GM06990 (cell line): ENCODE results near the gene AGFG2.

Experiments
- DNase-seq: peaks from one replicate; pipeline ENCODE4 v3.0.0-alpha.2; 2011; ENCODE audit not compliant: insufficient read length; ENCODE audit errors: extremely low read depth
- H3K27me3 ChIP-seq: replicated peaks from 2 replicates; pipeline ENCODE4 v1.6.0; 2011; ENCODE audit warnings: low read length; ENCODE audit not compliant: control insufficient read depth, insufficient read depth
- H3K36me3 ChIP-seq: 2 replicates; pipeline ENCODE4 v1.5.1; 2011; ENCODE audit warnings: low read length; ENCODE audit not compliant: control insufficient read depth, insufficient read depth
- H3K4me3 ChIP-seq: replicated peaks from 2 replicates; pipeline ENCODE4 v1.5.1; 2011; ENCODE audit warnings: low read depth, mild to moderate bottlenecking, control low read depth, low read length
- TF ChIP-seq, protein P1 (sequence below): IDR thresholded peaks from 2 replicates; pipeline ENCODE4 v1.5.1; 2011; ENCODE audit warnings: low read length, control low read depth, mild to moderate bottlenecking, inconsistent platforms; ENCODE audit not compliant: insufficient read depth, poor library complexity, severe bottlenecking

AGFG2 gene

GRCh38 chr7:100582041-100582579 is 43.1 kb downstream of the AGFG2 start:
- Histone ChIP-seq H3K27me3 (no peaks in the 10 kb centered on the region), H3K4me3 (no peak overlapping the region), H3K36me3 (peaks cover 31% of the 10 kb centered on the region)
- DNase-seq = no peak
- TF ChIP-seq, protein P1, sequence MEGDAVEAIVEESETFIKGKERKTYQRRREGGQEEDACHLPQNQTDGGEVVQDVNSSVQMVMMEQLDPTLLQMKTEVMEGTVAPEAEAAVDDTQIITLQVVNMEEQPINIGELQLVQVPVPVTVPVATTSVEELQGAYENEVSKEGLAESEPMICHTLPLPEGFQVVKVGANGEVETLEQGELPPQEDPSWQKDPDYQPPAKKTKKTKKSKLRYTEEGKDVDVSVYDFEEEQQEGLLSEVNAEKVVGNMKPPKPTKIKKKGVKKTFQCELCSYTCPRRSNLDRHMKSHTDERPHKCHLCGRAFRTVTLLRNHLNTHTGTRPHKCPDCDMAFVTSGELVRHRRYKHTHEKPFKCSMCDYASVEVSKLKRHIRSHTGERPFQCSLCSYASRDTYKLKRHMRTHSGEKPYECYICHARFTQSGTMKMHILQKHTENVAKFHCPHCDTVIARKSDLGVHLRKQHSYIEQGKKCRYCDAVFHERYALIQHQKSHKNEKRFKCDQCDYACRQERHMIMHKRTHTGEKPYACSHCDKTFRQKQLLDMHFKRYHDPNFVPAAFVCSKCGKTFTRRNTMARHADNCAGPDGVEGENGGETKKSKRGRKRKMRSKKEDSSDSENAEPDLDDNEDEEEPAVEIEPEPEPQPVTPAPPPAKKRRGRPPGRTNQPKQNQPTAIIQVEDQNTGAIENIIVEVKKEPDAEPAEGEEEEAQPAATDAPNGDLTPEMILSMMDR = no peak

DNA sequence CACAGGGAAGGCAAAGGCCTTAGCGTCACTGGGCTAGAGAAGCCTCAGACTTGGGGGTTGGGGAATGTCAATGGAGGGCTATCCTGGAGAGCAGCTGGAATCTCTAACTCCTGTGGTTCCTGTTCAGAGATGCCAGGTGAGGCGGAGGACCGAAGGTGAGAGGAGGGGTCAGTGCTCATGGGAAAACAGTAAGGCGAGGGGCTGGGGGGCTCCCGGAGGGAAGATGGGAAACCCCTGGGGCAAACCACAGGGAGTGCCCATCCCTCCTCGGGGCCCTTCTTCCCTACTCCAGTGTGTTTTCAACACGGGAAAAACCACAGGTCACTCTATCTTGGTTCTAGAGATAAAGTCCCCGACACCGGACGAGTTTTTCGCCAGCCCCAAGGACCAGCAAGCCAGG is 43.6 kb downstream of the AGFG2 start:
- DNase-seq = no peak
- TF ChIP-seq, protein P1 = no peak
- H3K4me3 ChIP-seq = no peak overlapping the region
- H3K27me3 ChIP-seq = no peaks in the 10 kb centered on the region
- peaks cover 29% of the 10 kb centered on the region for H3K36me3 ChIP-seq

DNA sequence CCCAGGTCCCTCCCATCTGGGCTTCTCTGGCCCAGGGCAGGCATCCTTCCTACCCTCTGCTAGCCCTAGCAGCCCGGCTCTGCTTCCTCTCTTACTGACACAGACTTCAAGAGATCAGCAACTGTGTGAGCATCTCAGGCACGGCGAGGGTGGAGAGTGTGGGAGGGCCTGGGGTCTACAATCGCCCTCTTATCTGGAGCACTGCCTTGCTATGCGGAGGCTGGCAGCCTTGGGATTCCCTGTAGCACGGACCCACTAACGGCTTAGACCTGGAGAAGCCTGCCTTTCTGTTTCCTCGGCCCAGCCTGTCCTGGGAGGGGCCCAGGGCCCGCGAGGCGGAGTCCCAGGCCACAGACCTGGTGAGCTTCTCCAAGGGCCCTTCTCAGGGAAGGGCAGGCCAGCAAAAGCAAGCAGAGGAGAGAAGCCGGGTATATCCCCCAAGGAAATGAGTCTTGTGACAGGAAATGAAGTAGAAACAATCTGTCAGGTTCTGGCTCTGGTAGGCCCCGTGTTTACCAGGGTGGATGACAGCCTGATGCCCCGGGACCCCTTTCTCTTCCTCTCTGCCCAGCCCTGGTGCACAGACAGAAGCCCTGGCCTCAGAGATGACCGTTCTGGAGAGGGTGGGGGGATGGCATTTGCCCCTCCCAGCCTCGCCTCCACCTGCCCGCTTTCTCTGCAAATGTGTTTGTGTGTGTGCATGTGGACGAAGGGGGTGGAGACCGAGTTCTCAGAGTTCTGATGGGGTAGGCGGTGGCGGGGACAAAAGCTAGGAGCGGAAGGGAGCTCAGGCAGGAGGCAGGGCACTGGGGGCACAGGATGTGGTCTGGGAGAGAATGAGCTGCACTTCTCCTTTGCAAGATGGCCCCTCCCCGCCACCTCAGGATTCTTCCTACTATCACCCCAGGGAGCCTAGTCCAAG is 44.4 kb downstream of the AGFG2 start:
- peak; percentile 70 for DNase-seq
- Histone ChIP-seq H3K4me3 (peak overlapping the region; percentile 72), H3K36me3 (peaks cover 23% of the 10 kb centered on the region), H3K27me3 (no peaks in the 10 kb centered on the region)
- TF ChIP-seq, protein P1 = no peak

DNA sequence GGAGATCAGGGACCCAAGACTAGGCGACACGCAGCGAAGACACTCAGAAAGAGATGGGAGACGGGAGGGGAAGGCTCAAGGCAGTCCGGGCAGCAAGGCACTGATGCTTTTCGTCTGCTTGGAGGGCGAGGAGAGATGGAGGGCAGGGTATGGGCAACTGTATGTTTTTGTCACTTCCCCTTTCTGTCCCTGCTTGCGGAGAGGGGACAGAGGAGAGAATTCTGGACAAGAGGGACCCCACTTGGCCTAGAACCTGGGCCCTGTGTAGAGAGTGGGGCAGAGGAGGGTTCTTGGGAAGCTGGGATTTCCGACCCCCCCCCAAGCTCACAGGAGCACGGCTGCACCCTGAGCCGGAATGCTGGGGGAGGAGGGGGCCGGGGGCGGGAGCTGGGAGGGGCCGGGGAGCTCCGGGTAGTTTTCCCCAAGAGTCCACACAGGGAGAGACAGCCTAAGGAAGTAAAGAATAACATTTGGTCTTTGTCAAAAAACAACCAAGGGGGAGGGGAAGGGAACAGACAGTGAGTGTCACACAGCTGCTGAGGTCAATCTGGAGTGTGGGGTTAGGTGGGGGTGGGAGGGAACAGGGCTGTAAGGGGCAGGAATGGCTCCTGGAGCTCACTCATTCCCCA is 45.2 kb downstream of the AGFG2 start:
- DNase-seq = no peak
- peak overlapping the region; percentile 72 for H3K4me3 ChIP-seq

DNA sequence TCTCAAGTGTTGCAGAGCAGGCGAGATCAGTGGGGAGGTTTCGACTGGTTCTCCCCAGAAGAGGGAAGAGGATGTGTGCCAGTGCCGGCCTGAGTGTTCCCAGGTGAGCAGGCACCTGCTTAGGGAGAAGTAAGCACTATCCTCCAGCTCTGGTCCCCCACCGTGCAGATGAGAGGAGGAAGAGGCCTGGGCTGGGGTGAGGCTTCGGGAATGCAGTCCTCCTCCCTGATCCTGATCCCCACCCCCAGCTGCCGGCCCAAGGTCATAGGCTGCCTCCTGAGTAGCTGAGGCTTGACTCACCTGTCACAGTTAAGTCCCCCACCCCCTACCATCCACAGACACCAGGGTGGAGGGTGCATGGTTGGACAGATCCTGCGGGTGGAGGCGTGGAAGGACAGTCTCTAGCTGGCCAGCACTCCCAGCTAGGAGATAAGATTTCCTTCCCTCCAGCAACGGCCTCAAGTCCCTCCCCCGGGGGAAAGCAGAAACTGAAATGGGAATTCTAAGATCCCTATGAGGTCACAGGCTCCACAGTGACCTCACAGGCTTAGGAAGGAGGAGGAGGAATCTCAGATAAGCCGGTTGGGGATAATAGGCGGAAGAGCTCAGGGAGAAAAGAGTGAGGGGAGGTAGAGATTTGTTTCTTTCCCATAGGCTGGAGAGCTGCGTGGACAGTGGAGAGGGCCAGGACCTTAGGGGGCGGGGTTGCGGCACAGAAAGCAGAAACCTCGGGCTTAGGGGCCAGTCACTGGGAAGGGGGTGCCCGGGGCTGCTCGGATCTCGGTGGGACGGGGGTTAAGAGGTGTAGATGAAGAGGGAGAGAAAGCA is 45.9 kb downstream of the AGFG2 start:
- TF ChIP-seq, protein P1 = no peak
- Histone ChIP-seq H3K27me3 (no peaks in the 10 kb centered on the region), H3K4me3 (peak overlapping the region; percentile 72), H3K36me3 (peaks cover 15% of the 10 kb centered on the region)
- no peak for DNase-seq

More for the DNA sequence above, 45.2 kb downstream of the AGFG2 start:
- H3K27me3 ChIP-seq = no peaks in the 10 kb centered on the region
- TF ChIP-seq, protein P1 = no peak
- H3K36me3 ChIP-seq = peaks cover 19% of the 10 kb centered on the region
